ENCODE results near the gene DTNB. TPM values are rescaled to one million over a fixed set of nuclear protein-coding genes. Genes with fewer than 3 reads are reported as not detected.

DTNB gene
- total RNA-seq, 1 experiment from 2014 or later, result 19.6 TPM

- TF ChIP-seq EZH2 (IDR thresholded peaks at IDR 0.05; ENCODE audit: borderline replicate concordance, low read depth, low read length, poor library complexity, severe bottlenecking) (no peak), CTCF (conservative IDR thresholded peaks at IDR 0.05; ENCODE audit: low read depth, low read length) (peak; percentile 86)
- intact Hi-C loops (cut with micrococcal nuclease; ENCODE audit: unreplicated experiment), result loop anchor here (5.0 kb wide), 1 partner anchor 145 kb away; no protein-coding TSS in a partner anchor
- Histone ChIP-seq H3K27me3 (replicated peaks; ENCODE audit: insufficient read depth, low read depth, low read length, poor library complexity) (no peaks in the 10 kb centered on the region), H3K4me1 (ENCODE audit: insufficient read depth, low read length, poor library complexity, severe bottlenecking) (peaks cover 13% of the 10 kb centered on the region), H3K36me3 (ENCODE audit: insufficient read depth, low read length, poor library complexity, severe bottlenecking) (no peaks in the 10 kb centered on the region), H3K27ac (ENCODE audit: low read depth, low read length, poor library complexity, severe bottlenecking) (peak overlapping the region; percentile 44), H3K4me3 (ENCODE audit: low read depth, low read length, poor library complexity, severe bottlenecking) (peak overlapping the region; percentile 14), H3K9me3 (ENCODE audit: low read depth, low read length, poor library complexity, severe bottlenecking) (no peaks in the 10 kb centered on the region)
- ChIA-PET CTCF (interaction anchor here (1.2 to 1.4 kb wide), 2 partner anchors 15 to 68 kb away, joined by 5 to 14 read pairs; no protein-coding TSS in a partner anchor), POLR2A (ENCODE audit: low non-redundant PET) (no interaction called here)
- BruUV-seq (replicated peaks), result no TSS peak
- peak; percentile 96 for DNase-seq (ENCODE audit: low spot score)
Observed at GRCh38 chr2:25376750-25377621, 296.4 kb downstream of the DTNB start.

- peaks cover 13% of the 10 kb centered on the region for H3K4me1 ChIP-seq (ENCODE audit: insufficient read depth, low read length, poor library complexity, severe bottlenecking)
- CTCF ChIA-PET, result interaction anchor here (0.9 to 1.4 kb wide), 3 partner anchors 11 to 67 kb away, joined by 4 to 14 read pairs (median 5); no protein-coding TSS in a partner anchor
- no TSS peak for BruUV-seq (replicated peaks)
- POLR2A ChIA-PET (ENCODE audit: low non-redundant PET), result interaction anchor here (0.7 kb wide), 1 partner anchor 85 kb away, joined by 3 read pairs; no protein-coding TSS in a partner anchor
- H3K27me3 ChIP-seq (replicated peaks; ENCODE audit: insufficient read depth, low read depth, low read length, poor library complexity), result no peaks in the 10 kb centered on the region
- no peak for DNase-seq (ENCODE audit: low spot score)
- H3K27ac ChIP-seq (ENCODE audit: low read depth, low read length, poor library complexity, severe bottlenecking), result no peak overlapping the region
- no peaks in the 10 kb centered on the region for H3K36me3 ChIP-seq (ENCODE audit: insufficient read depth, low read length, poor library complexity, severe bottlenecking)
- TF ChIP-seq CTCF (conservative IDR thresholded peaks at IDR 0.05; ENCODE audit: low read depth, low read length) (no peak), EZH2 (IDR thresholded peaks at IDR 0.05; ENCODE audit: borderline replicate concordance, low read depth, low read length, poor library complexity, severe bottlenecking) (no peak)
- H3K9me3 ChIP-seq (ENCODE audit: low read depth, low read length, poor library complexity, severe bottlenecking), result no peaks in the 10 kb centered on the region
- H3K4me3 ChIP-seq (ENCODE audit: low read depth, low read length, poor library complexity, severe bottlenecking), result peak overlapping the region; percentile 14
- intact Hi-C loops (cut with micrococcal nuclease; ENCODE audit: unreplicated experiment), result loop anchor here (5.0 kb wide), 1 partner anchor 146 kb away; no protein-coding TSS in a partner anchor
Observed at GRCh38 chr2:25375989-25376545, 297.3 kb downstream of the DTNB start.

- POLR2A ChIA-PET (ENCODE audit: low non-redundant PET), result interaction anchor here (0.7 kb wide), 1 partner anchor 84 kb away, joined by 3 read pairs; no protein-coding TSS in a partner anchor
Observed at GRCh38 chr2:25375371-25375988, 297.9 kb downstream of the DTNB start.

More at GRCh38 chr2:25375371-25375988, 297.9 kb downstream of the DTNB start:
- Histone ChIP-seq H3K4me1 (ENCODE audit: insufficient read depth, low read length, poor library complexity, severe bottlenecking) (peaks cover 13% of the 10 kb centered on the region), H3K4me3 (ENCODE audit: low read depth, low read length, poor library complexity, severe bottlenecking) (no peak overlapping the region), H3K27ac (ENCODE audit: low read depth, low read length, poor library complexity, severe bottlenecking) (no peak overlapping the region), H3K36me3 (ENCODE audit: insufficient read depth, low read length, poor library complexity, severe bottlenecking) (no peaks in the 10 kb centered on the region), H3K9me3 (ENCODE audit: low read depth, low read length, poor library complexity, severe bottlenecking) (no peaks in the 10 kb centered on the region), H3K27me3 (replicated peaks; ENCODE audit: insufficient read depth, low read depth, low read length, poor library complexity) (no peaks in the 10 kb centered on the region)
- intact Hi-C loops (cut with micrococcal nuclease; ENCODE audit: unreplicated experiment), result loop anchor here (5.0 kb wide), 1 partner anchor 147 kb away; no protein-coding TSS in a partner anchor
- no peak for TF ChIP-seq CTCF (conservative IDR thresholded peaks at IDR 0.05; ENCODE audit: low read depth, low read length)
- TF ChIP-seq EZH2 (IDR thresholded peaks at IDR 0.05; ENCODE audit: borderline replicate concordance, low read depth, low read length, poor library complexity, severe bottlenecking), result no peak
- no TSS peak for BruUV-seq (replicated peaks)
- DNase-seq (ENCODE audit: low spot score), result no peak
- CTCF ChIA-PET, result interaction anchor here (0.5 to 1.4 kb wide), 5 partner anchors 11 to 148 kb away, joined by 3 to 14 read pairs (median 5); no protein-coding TSS in a partner anchor

Measured in A673 (cell line).